Measurements from ENCODE around the gene ARL16.

Gene ARL16

GRCh38 chr17:81664051-81664470, 19.5 kb downstream of the ARL16 start:
- peak overlapping the region; percentile 44 for H3K4me3 Mint-ChIP-seq
- H3K9me3 Mint-ChIP-seq = no peaks in the 10 kb centered on the region
- peaks cover 21% of the 10 kb centered on the region for H3K36me3 Mint-ChIP-seq (ENCODE audit: low read depth)
- H3K27ac Mint-ChIP-seq = no peak overlapping the region
- no peak for TF ChIP-seq CTCF (IDR thresholded peaks at IDR 0.05)
- peaks cover 3% of the 10 kb centered on the region for H3K27me3 Mint-ChIP-seq (ENCODE audit: low read depth, poor library complexity)
- DNase-seq = no peak
- peaks cover 36% of the 10 kb centered on the region for H3K4me1 Mint-ChIP-seq

GRCh38 chr17:81662002-81662401, 21.6 kb downstream of the ARL16 start:
- Mint-ChIP-seq H3K4me1 (peaks cover 26% of the 10 kb centered on the region), H3K9me3 (no peaks in the 10 kb centered on the region), H3K36me3 (ENCODE audit: low read depth) (peaks cover 9% of the 10 kb centered on the region), H3K4me3 (no peak overlapping the region), H3K27ac (no peak overlapping the region), H3K27me3 (ENCODE audit: low read depth, poor library complexity) (peaks cover 3% of the 10 kb centered on the region)
- DNase-seq = no peak
- TF ChIP-seq CTCF (IDR thresholded peaks at IDR 0.05) = no peak

- Mint-ChIP-seq H3K36me3 (ENCODE audit: low read depth) (peaks cover 4% of the 10 kb centered on the region), H3K4me3 (no peak overlapping the region)
- no peak for DNase-seq
These were observed 23.2 kb downstream of the ARL16 start for GRCh38 chr17:81660441-81660840.

GRCh38 chr17:81659038-81659437, 24.6 kb downstream of the ARL16 start:
- H3K36me3 Mint-ChIP-seq (ENCODE audit: low read depth) = no peaks in the 10 kb centered on the region

More at GRCh38 chr17:81660441-81660840, 23.2 kb downstream of the ARL16 start:
- TF ChIP-seq CTCF (IDR thresholded peaks at IDR 0.05) = no peak
- H3K9me3 Mint-ChIP-seq = no peaks in the 10 kb centered on the region
- H3K27ac Mint-ChIP-seq = no peak overlapping the region
- H3K27me3 Mint-ChIP-seq (ENCODE audit: low read depth, poor library complexity) = peaks cover 3% of the 10 kb centered on the region
- H3K4me1 Mint-ChIP-seq = peaks cover 13% of the 10 kb centered on the region

GRCh38 chr17:81656835-81657234, 26.8 kb downstream of the ARL16 start:
- Mint-ChIP-seq H3K4me1 (peaks cover 29% of the 10 kb centered on the region), H3K27ac (peak overlapping the region; percentile 81), H3K4me3 (no peak overlapping the region), H3K36me3 (ENCODE audit: low read depth) (no peaks in the 10 kb centered on the region), H3K27me3 (ENCODE audit: low read depth, poor library complexity) (peaks cover 3% of the 10 kb centered on the region), H3K9me3 (no peaks in the 10 kb centered on the region)
- DNase-seq = no peak
- no peak for TF ChIP-seq CTCF (IDR thresholded peaks at IDR 0.05)

More at GRCh38 chr17:81659038-81659437, 24.6 kb downstream of the ARL16 start:
- Mint-ChIP-seq H3K4me1 (peaks cover 11% of the 10 kb centered on the region), H3K27me3 (ENCODE audit: low read depth, poor library complexity) (peaks cover 3% of the 10 kb centered on the region), H3K4me3 (no peak overlapping the region), H3K9me3 (no peaks in the 10 kb centered on the region), H3K27ac (no peak overlapping the region)
- no peak for TF ChIP-seq CTCF (IDR thresholded peaks at IDR 0.05)
- no peak for DNase-seq

GRCh38 chr17:81656118-81656743, 27.4 kb downstream of the ARL16 start, which contains the start of gene PDE6G:
Gene PDE6G, minus strand, starts transcription at chr17:81656542. Its CDS starts 3,237 bp downstream, at chr17:81653305.
- peaks cover 3% of the 10 kb centered on the region for H3K27me3 Mint-ChIP-seq (ENCODE audit: low read depth, poor library complexity)
- no peak for DNase-seq
- H3K9me3 Mint-ChIP-seq = no peaks in the 10 kb centered on the region
- no peak for TF ChIP-seq CTCF (IDR thresholded peaks at IDR 0.05)
- peak within 1 kb of the TSS; percentile 81 for H3K27ac Mint-ChIP-seq
- no peak within 1 kb of the TSS for H3K4me3 Mint-ChIP-seq
- no peaks in the 10 kb centered on the region for H3K36me3 Mint-ChIP-seq (ENCODE audit: low read depth)
- H3K4me1 Mint-ChIP-seq = peaks cover 32% of the 10 kb centered on the region

Data from nephron progenitor cell (in vitro differentiated cells).